Stimulated activated CD4-positive, alpha-beta T cell treated with anti-CD3 and anti-CD28 coated beads, Interleukin-2, amount 100 ng/mL, for 4 hours (primary cell): ENCODE data around the gene ARID1B.
A peak's percentile ranks its signal among the peaks of the same experiment; 100 is the strongest.

Source experiments
- DNase-seq: peaks from one replicate; pipeline ENCODE4 v3.0.0-alpha.2; 2020; ENCODE audit warnings: low read depth

Gene ARID1B

DNA sequence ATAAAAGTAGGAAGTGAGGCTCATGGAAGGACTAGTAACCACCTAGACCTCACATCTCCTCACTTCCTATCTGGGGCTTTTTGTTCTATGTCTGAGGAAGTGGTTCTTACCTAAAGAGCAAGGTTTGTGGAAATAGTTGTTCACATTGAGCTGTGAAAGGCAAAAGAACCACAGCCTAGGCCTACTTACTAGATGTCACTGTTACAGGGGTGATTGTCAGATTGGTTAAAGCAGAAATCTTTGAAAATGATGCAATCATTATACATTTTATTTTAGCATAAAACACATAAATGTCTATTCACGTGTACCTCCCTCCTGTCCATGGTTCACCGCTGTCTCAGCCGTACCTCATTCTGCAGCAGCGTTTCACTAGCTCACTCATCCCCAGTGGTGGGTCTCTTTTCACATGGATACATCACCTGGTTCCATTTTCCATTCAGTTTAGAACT, 277.4 kb downstream of the ARID1B start:
- peak; percentile 32 for DNase-seq

DNA sequence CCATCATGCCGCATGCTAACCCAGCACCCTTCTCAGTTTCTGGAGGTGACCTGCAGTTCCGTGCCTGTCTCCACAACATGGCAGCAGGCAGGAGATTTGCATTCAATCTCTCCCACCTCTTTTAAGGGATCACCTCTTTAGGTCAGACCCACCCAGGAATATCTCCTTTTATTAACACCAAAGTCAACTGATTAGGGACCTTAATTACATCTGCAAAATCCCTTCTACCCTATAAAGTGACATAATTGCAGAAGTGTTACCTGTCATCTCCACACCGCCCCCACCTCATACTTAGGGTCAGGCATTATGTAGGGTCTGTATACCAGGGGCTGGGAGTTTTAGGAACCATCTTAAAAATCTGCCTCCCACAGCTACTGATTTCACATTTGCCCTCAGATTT, 278.7 kb downstream of the ARID1B start:
- no peak for DNase-seq

DNA sequence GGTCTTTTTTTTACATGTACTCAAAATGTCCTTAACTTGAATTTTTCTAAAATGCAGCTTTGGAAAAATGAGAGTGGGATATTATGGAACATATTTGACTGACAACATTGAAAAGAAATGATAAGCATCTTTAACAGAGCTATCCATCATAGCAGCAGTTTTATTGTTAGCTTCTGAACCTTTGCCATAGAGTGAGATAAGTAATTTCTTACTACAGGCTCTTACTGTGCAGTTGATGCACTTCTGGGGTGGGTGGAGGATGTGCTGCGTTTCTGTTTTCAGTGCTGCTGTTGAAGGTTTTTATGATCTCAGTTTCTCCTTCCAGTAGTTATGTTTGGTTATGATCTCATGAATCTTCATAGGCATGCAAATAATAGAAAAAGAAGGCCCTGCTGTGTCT, 279.1 kb downstream of the ARID1B start:
- no peak for DNase-seq

DNA sequence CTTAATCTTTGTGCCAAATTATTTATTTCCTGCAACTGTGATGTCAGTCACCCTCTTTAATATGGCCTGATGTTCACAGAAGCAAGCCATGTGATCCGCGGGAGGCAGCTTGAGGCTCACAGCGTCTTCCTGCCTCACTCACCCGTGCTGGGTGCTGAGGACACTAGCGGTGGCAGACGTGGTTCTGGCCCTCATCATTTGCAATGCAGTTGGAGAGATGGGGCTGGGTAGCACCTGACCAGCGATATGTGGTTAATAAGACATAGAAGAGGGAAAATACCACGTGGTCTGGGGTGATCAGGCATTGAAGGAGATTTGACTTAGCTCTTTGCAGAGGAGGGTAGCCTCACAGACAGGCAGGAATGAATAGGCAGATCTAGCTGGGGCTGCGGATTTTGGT, 281.4 kb downstream of the ARID1B start:
- no peak for DNase-seq

DNA sequence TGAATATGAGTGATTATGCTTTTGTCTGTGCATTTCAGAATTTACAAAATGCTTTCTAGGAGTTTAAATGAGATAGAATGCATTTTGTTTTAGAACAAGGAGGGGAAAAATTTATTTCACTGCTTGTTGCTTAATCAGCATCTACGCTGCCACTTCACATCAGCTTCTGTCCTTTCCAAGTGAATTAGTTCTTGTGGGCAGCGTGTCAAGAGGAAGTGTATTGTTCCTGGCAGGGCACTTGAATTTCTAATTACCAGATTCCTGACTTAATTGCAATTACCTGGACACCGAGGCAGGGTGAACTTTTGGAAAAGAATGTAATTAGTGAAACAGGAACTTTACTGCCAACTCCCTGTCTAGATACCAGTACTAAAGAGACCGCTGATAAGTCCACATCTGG, 282.6 kb downstream of the ARID1B start:
- DNase-seq: no peak

DNA sequence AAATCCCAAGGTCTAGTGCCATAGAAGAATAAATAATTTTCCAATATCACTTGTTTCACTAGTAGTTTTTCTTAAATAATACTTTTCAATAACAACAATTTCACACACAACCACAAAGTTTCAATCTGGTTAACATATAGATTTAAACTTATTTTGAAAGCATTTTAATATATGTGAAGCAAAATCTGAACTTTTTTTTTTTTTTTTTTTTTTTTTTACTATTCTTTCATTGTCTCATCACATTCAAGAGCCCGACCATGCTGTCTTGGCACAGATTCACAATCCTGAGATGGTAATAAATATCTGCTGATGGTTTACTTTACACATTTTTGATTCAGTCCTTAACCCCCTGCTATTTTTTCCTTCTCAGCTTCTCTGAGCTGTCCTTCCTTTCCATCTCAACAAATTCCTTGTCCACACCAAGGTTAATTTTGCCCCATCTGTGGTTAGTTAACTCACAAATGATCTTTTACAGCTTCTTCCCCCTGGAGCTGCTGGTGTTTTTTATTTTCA, 283.3 kb downstream of the ARID1B start:
- no peak for DNase-seq

DNA sequence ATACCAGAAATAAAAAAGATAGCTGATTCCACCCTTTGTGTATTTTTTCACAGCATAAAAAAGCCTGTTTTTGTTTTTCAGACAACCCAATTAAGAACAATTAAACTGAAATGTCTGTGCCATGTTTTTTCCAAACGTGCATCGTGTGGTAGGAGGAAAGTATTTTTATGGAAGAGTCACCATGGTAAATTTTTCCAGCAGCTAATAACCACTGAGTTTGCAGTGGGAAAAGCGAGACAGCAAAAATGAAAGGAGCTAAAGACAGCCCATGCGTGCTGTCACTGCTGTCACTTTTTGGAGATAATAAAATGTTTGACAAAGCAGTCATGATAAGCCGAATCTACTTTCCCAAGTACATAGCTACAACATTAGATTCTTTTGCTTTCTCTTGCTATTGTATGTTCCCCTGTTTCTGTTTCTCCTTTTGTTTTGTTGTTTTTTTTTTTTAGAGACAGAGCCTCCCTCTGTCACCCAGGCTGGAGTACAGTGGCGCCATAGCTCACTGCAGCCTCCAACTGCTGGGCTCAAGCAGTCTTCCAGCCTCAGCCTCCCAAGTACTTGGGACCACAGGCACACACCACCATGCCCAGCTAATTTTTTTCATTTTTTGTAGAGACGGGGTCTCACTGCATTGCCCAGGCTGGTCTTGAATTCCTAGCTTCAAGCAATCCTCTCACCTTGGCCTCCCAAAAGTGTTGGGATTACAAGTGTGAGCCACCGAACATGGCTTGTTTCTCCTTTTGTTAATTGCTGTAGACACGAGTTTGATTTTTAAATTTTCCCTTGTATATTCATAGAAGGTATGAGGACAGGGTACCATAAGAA, 284.8 kb downstream of the ARID1B start:
- DNase-seq: no peak

DNA sequence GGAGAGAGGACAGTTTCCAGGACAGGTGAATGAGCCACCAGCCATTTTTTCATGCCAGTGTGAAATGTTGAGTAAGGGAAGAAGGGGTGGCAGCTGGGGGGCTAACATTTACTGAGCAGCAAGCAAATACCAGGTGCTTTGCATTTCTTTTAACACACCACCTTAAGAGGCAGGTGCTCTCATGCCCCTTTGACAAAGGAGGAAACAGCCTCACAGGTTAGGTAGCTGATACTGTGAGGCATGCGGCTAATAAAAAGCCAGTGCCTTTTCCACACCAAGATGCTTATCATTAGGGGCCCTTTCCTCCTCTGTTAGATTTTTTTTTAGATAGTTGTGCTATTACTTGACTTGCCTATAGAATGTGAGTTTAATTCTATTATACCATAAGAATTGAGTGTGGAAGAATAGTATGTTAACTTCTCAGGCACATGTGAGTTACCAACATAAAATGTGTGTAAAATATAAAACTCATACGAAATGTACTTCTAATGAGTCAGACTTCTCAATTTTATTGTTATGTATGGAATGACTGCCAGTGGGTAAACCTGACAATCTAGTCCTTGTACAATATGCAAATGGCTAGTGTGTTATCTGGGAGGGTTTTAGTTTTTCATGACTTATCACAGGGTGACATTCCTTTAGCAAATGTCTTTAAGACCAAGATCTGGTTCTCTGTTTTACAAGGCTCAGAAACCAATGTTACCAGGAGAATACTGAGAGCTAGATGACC, 286.2 kb downstream of the ARID1B start:
- no peak for DNase-seq

DNA sequence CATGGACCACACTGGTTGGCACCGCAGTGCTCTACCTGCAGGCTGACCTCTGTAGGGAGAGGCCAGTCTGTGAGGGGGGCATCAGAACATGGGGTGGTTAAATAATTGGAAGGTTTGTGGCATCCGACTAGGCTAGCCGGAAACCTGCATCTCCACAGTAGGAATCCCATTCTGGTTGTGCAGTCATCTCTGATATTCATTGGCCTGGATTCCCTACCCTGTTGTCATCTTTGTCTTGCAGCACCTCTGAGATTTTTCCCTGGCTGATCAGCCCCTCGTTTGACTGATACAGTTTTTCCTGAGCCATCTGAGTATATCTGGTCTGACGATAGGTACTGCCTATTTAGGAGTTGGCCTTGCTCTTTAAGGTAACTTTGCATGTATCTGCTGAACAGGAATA, 286.7 kb downstream of the ARID1B start:
- no peak for DNase-seq

DNA sequence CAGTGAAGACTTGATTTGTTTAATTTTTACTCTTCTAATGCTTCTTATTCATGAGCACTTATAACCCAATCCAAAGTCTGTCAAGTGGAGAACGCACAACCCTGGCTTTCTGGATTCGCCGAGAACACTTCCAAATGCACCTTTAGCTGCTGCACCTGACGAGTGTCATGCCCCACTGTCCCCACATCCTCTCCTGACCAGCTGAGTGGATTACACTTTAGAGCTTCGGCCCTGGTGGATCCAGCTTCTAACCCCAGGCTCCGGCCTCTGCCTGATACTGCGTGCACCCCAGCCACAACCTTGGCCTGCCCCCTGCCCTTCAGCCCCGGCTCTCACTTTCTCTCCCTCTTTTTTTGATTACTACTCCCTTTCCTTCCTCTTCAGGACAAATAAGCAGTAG, 287.3 kb downstream of the ARID1B start:
- no peak for DNase-seq

DNA sequence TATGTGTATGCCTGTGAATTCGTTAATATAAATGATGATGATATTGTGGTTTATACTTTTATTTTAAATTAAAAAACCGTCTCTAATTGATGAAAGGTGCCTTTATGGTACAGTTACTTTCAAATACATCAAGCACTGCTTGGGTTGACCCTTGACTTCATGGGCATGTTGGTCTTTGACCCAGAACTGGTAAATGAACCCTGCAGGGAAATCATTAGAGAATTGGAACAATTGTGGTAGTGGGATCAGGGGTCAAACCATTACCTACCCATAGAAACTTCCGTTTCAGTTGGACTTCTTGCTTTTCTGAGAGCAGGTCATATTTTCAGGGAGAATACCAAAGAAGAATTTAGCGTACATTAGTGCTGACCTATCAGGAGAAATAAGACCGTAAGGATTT, 288.2 kb downstream of the ARID1B start:
- DNase-seq: no peak

DNA sequence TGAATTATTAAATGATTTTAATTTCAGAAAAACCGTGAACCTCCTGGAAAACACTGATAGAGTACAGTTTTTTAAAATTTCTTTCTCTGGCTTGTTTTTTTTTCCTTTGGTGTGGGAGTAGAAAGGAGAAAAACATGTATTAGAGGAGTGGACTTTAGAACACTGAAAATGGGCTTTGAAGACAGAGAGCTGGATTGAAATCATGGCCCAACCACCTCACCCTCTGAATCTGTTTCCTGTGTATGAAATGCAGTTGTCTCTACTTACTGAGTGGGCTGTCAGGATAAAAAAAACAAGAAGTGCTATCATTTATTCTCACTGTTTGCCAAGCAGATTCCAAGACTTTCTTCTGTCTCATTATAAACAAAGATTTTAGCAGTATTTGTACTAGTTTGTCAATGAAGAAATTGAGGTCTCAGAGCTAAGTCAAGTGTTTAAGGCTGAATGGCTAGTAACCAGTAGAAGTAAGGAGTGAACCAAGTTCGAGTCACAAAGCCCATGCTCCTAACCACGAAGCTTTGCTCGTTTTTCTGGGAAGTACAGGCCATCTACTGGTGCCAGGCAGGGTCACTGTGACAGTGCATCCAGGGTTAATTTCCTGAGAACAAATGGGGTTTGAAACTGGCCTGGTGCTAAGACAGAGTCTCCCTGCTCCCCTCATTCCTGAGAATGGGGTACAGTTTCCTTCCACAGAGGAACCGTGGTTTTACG, 289.8 kb downstream of the ARID1B start:
- DNase-seq: no peak

DNA sequence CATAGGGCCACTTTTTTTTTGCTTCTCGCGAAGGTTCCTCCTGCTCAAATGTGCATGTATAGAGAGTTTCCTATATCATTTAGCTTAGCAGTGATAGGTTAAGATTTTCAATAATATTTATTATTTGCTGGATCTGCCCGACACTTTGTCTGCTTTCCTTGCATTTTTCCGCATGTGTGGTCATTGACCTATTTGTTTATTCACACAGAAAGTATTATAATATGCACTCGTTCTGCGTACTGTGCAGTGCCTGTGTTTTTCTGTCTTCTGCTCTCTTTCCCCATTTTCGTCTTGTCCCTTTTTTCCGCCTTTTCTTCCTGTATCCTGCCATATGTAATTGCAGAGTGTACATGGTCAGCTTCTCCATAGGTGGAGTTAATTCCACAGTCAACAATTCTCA, 290.3 kb downstream of the ARID1B start:
- no peak for DNase-seq

DNA sequence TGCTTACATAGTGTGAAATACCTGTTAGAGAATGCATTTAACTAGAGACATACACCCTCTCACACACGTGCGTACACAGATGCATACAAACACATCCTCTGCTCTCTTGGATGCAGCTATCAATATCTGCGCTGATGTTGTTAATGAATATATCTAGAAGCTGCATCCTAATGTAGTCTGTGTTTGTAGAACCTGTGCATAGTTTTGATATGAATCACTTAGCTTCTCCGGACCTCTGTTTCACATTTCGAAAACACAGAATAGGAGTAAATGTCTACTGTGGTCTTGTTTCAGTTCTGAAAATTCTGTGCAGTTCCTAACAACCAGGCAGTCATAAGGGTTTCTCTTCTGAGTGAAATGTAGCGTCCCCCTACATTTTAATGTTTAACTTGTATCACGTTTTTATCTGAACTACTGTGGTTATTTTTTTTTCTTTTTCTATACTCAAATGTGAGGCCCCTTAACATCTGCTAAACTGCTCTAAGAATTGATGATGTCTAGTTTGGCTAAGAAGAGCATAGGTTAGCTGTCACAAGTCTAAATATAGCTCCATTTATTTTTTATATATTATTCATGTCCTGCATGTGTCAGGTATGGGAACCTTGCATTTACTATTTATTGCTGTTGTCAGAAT, 291.6 kb downstream of the ARID1B start:
- no peak for DNase-seq

DNA sequence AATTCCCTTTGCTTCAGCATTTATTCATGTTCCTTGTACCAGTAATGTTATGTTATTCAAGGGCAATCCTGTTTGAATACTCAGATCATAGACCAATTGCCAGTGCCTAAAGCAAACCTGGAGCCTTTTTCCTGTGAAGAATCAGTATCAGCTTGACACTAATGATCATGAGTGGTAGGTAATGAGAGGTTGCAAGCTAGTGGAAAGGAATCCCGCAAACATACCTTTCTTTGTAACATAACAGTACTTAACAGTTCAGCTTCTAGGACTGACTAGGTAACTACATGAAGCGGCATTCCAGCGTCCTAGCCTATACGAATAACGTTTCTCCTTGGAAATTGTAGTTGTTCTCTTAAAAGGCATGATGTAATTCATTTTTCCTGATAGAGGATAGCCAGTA, 292.4 kb downstream of the ARID1B start:
- DNase-seq: no peak

DNA sequence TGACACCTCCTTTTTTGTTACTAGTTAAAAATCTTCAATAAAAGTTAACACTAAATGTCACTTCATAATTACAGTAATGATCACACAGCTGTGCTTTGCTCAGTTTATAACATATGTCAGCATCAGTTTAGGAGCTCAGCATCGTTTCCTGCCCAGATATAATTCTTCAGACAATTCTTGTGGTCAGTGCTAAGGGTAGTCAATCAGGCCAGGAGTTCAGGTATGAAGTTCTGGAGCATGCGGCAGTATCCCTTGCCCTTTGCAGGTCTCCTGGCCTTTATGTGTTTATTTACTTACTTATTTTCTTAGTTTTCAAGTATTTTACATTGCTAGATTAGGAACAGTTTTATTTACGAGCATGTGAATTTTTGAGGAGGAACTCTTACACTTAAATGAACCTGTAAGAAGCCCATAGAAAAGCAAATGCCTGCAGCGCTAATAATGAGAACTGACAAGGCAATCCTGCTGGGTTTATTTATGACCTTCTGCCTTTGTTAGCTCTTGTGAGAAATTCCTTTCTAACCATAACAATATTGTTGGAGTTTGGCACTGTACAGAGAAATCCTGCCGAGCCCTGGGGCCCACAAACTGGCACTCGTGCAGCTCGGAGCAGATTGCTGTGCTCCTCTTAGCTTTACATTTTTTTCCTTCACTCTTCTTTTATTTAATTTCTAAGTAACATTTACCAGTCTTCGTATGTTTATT, 293.4 kb downstream of the ARID1B start:
- DNase-seq: no peak

DNA sequence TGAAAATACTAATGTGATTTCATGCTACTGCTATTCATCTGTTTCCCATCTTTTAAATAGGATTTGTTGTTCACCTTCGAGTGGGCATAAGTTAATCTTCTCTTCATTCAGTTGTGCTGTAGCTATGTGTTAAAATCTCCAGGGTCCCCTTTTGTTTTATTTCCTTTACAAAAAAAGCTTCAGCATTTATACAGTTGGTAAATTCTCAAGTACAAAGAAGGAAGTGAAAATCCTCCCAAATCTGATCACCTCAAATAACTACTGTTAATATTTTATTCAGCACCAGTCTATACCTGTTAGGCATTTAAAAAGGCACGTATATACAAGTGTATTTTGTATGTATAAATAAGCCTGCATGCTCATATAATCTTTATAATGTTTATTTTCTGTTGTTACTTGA, 294.9 kb downstream of the ARID1B start:
- no peak for DNase-seq

DNA sequence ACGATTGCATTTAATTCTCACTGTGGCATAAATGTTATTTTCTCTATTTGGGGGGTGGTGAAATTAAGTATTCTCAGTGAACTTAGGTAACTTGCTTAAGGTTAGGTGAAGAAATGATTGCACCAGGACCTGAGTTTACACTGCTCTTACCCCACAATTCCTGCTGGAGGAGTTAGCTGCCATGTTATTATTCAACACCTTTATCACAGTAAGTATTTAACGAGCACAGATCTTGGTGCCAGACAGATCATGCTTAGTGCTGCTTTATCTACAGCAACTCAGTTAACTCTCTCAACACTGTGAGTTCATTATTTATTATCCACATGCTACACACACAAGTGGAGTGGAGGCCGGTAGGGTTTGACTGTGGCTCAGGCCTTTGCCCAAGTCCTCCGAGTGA, 296.4 kb downstream of the ARID1B start:
- DNase-seq: no peak

DNA sequence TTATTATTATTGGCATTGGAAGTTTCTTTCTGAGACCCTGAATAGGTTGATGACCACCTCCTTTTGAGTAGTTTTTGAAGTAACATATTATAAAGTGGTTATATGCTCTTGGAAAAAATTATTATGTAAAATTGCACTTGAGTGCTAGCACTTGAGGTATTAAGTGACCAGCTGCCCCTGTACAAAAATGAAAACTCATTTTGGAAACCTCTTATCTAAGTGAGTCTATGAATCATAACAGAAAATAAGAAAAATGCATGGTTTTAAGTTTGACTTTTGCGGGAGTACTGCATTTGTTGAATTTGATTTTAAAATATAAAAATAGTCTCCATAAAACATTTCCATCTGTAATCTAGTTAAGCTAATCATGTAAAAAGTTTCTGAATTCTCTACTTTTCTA, 297.8 kb downstream of the ARID1B start:
- no peak for DNase-seq

DNA sequence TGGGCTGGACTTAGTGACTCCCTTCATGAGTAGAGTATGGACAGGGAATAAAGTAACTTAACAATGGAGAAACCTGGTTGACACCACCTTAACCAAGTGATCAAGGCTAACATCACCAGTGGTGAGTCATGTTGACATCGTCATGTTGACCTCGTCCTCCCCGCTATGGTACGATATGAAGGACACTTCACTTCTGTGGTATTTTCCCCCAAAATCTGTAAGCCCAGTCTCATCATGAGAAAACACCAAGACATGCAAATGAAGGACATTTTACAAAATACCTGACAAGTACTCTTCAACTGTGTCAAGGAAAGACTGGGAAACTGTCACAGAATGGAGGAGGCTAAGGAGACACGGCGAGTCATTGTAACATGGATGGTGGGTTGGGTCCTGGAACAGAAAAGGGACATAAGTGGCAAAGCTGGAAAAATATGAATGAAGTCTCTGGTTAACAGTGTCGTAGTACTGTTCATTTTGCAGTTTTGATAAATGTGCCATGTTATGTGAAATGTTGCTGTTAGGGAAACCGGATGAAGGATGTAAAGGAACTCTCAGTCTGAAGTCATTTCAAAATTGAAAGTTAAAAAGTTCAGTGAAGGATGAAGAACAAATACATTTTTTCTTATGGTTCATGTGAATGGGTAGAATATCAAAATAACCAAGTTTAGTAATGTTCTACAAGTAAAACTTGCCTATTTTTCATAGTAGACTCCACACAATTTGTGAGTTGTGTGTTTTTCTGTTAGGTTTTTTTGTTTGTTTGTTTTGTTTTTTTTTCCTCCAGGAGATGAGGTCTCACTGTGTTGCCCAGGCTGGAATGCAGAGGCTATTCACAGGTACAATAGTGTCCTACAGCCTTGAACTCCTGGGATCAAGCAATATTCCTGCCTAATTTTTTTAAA, 298.6 kb downstream of the ARID1B start:
- no peak for DNase-seq

DNA sequence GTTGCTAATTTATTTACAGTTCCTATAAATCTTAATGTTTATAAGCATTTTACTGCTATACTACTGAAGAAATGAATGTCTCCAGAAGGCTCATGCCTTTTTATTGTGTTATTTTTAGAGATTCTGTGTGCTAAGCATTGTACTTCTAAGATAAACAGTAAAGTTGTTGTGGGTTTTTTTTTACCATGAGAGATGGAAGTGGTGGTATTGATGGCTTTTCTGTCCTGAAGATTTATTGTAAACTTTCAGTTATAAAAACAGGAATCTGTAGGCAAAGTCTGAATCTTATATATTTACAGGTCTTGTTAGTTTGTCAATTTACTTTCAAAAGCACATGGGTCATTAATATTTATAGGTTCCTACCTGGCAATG, 299.3 kb downstream of the ARID1B start:
- no peak for DNase-seq
